Activated CD8-positive, alpha-beta memory T cell treated with anti-CD3 and anti-CD28 coated beads, Interleukin-2, amount 10 ng/mL, durations not matched to agents 7 days and 5 days (primary cell): Measurements from ENCODE around the gene KNCN. TPM values are rescaled to one million over a fixed set of nuclear protein-coding genes. Genes with fewer than 3 reads are reported as not detected.

Source experiments
- ATAC-seq: fragments of 150-1000 bp; cut with Tn5 transposase; one replicate; pipeline ENCODE4 v1.10.0; 2021; ENCODE audit warnings: moderate library complexity
- CTCF ChIA-PET: fragments of 350-600 bp; sonication (Branson Sonifier 250); formaldehyde crosslinking; loops from one replicate; lab custom pipeline; 2021; ENCODE audit warnings: antibody characterized with exemption; lab: Charles Lee
- DNase-seq: peaks from one replicate; pipeline ENCODE4 v3.0.0-alpha.2; 2020
- H3K27ac Mint-ChIP-seq: one replicate; pipeline ENCODE4 v1.8.0; 2021; ENCODE audit warnings: mild to moderate bottlenecking, mixed read lengths
- H3K27me3 Mint-ChIP-seq: one replicate; pipeline ENCODE4 v1.8.0; 2021; ENCODE audit warnings: mixed read lengths
- H3K36me3 Mint-ChIP-seq: one replicate; pipeline ENCODE4 v1.8.0; 2021; ENCODE audit warnings: mild to moderate bottlenecking, mixed read lengths
- H3K4me1 Mint-ChIP-seq: one replicate; pipeline ENCODE4 v1.8.0; 2021; ENCODE audit warnings: mixed read lengths
- H3K4me3 Mint-ChIP-seq: one replicate; pipeline ENCODE4 v1.8.0; 2021; ENCODE audit warnings: mild to moderate bottlenecking, moderate library complexity, mixed read lengths
- H3K9me3 Mint-ChIP-seq: one replicate; pipeline ENCODE4 v1.8.0; 2022; ENCODE audit warnings: low read depth, mixed read lengths
- total RNA-seq, 2 experiments: library from RNA; stranded (reverse); gene quantifications; one replicate each; pipeline ENCODE4 v1.2.3, GENCODE V29; 2021

KNCN gene
- total RNA-seq, 2 experiments from 2014 or later: not detected

DNA sequence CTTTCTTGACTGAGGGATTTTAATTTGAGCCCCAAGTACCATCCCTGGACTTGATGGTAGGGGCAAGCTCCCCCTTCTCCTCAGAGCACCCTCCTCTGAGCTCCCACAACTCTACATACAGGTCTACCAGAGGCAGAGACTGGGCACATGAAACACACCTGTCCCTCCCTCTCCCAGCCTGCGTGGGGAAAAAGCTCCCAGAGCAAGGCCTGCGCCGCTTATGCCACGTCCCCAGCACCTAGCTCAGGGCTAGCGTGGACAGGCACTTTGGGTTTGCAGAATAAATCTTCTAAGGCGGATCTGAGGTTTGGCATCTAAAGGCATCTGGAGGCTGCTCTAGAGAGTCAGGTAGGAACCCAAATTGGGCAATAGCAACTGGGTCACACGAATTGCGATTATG lies 7.5 kb upstream of the KNCN start:
- Mint-ChIP-seq H3K9me3 (no peaks in the 10 kb centered on the region), H3K36me3 (peaks cover 16% of the 10 kb centered on the region), H3K27me3 (no peaks in the 10 kb centered on the region), H3K4me3 (no peak overlapping the region), H3K27ac (no peak overlapping the region), H3K4me1 (peaks cover 3% of the 10 kb centered on the region)
- DNase-seq (no peak), ATAC-seq (no peak)
- CTCF ChIA-PET: interaction anchor here (1.5 to 1.9 kb wide), 2 partner anchors 11 to 45 kb away, joined by 4 to 5 read pairs; partner anchors contain the start of gene MKNK1

DNA sequence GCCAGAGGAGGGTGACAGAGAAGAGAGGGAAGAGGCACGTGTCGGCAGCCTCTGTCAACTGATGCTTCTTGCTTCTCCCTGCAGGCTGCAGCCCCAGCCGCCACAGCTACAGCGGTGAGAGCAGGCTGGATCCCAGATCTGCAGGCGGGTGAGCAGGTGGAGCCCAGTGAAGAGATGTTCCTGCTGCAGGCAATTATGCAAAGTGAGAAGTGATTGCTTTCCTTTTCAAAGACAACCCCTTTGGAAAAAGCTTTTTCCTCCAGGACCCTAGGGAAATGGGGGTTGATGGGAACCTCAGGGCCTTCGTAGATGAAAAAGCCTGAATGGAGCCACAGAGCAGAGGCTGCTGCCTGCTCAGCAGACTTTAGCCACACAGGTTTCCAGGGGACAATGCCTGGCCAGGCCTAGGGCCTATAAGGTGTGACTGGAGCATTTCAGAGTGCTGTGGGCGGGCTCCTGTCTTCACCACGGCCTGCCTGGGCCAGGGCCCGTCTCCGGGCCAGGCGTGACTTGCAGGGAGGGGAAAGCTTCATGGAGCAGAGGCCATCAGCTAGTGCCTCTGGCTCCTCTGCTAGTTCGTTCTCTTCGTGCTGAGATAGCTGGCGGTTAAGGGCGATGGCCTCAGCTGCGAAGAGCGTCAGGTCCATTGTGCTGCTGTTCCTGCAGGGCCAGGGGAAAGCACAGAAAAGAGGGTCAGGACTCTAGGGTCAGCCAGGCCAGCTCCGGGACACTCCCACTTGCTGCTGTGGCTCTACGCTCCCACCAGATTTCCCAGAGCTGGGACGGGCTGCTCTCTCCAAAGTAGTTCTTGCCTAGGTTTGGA lies 6.9 kb upstream of the KNCN start:
- Mint-ChIP-seq H3K9me3 (no peaks in the 10 kb centered on the region), H3K27me3 (no peaks in the 10 kb centered on the region), H3K4me1 (peaks cover 3% of the 10 kb centered on the region), H3K36me3 (peaks cover 14% of the 10 kb centered on the region), H3K4me3 (no peak overlapping the region), H3K27ac (no peak overlapping the region)
- CTCF ChIA-PET: interaction anchor here (1.5 to 1.9 kb wide), 2 partner anchors 11 to 45 kb away, joined by 4 to 5 read pairs; partner anchors contain the start of gene MKNK1
- ATAC-seq (no peak), DNase-seq (no peak)

DNA sequence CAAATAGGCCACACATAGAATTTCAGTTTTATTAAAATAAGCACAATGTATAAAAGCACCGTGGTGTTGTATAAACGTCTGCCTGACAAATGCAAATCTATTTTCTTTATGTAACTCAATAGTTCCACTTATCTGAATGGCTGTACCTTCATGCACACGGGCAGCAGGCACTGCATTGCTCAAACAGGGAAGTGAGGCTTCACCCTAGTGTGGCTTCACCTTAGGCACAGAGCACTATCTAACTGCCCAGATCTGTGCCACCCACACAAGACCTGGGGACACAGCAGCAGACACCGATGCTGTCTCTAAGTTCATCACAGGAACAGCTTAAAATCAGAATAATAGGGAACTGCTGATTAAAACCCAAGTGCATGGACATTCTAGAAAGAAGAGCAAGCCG lies 6.0 kb upstream of the KNCN start:
- ATAC-seq: no peak
- Mint-ChIP-seq H3K27me3 (no peaks in the 10 kb centered on the region), H3K36me3 (peaks cover 10% of the 10 kb centered on the region), H3K9me3 (no peaks in the 10 kb centered on the region), H3K27ac (no peak overlapping the region), H3K4me3 (no peak overlapping the region), H3K4me1 (peaks cover 3% of the 10 kb centered on the region)
- no peak for DNase-seq
- CTCF ChIA-PET: interaction anchor here (1.9 kb wide), 1 partner anchor 10 kb away, joined by 5 read pairs; no protein-coding TSS in a partner anchor

DNA sequence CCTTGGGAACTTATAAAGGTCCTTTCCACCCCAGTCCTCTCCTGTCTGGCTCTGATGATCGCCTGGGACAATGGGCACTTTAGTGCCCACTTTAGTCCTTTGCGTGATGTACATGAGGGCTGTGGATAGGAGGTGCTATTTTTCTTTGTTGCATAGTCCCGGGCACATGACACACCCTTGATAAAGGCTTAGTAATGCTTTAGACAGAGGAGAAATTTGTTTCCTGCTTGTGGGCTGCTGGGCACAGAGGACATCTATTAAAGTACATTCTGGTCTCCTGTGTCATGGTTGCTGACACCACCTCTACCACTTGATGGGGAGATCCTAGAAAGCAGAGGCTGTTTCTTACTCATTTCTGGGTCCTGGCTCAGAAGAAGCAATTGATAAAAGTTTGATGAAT lies 5.4 kb upstream of the KNCN start:
- no peak overlapping the region for H3K27ac Mint-ChIP-seq

DNA sequence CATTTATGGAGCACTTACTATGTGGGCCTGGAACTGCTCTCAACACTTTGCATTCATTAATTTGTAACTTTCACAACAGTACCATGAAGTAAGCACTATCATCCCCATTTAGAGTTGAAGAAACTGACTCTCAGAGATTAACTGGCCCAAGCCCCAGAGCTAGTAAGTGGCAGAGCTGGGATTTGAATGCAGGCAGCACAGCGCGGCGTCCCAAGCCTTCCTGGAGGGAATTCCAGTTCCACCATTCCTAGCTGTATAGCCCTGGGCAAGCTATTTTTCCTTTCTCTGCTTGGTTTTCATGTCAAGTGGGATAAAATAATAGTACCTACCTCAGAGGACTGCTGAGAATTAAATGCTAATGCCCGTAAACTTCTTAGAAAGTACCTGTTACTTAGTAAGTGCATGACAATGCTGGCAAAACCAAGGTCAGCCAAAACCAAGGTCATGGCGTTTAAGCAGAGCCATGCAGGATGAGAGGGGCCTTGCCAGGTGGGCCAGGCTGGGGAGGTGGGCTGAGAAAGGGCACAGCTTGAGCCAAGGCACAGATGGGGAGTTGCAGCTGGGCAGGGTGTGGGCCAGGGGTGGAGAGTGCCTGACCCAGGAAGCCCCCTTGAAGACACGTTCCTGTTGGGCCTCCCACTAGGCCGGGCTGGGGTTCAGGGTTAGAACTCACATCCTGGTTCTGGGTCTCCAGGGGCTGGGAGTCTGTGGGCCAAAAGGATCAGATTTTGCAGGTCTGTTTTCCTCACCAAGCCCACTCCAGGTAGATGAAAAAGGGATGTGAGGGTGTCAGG lies 4.6 kb upstream of the KNCN start:
- no peak overlapping the region for H3K27ac Mint-ChIP-seq
- H3K4me3 Mint-ChIP-seq: no peak overlapping the region
- peaks cover 3% of the 10 kb centered on the region for H3K4me1 Mint-ChIP-seq
- H3K36me3 Mint-ChIP-seq: peaks cover 3% of the 10 kb centered on the region
- no peaks in the 10 kb centered on the region for H3K27me3 Mint-ChIP-seq
- no peaks in the 10 kb centered on the region for H3K9me3 Mint-ChIP-seq
- CTCF ChIA-PET: no interaction called here
- ATAC-seq (no peak), DNase-seq (no peak)

More for the DNA sequence above, 5.4 kb upstream of the KNCN start:
- ATAC-seq (no peak), DNase-seq (no peak)
- H3K9me3 Mint-ChIP-seq: no peaks in the 10 kb centered on the region
- peaks cover 3% of the 10 kb centered on the region for H3K4me1 Mint-ChIP-seq
- no peak overlapping the region for H3K4me3 Mint-ChIP-seq
- CTCF ChIA-PET: no interaction called here
- H3K36me3 Mint-ChIP-seq: peaks cover 6% of the 10 kb centered on the region
- no peaks in the 10 kb centered on the region for H3K27me3 Mint-ChIP-seq

DNA sequence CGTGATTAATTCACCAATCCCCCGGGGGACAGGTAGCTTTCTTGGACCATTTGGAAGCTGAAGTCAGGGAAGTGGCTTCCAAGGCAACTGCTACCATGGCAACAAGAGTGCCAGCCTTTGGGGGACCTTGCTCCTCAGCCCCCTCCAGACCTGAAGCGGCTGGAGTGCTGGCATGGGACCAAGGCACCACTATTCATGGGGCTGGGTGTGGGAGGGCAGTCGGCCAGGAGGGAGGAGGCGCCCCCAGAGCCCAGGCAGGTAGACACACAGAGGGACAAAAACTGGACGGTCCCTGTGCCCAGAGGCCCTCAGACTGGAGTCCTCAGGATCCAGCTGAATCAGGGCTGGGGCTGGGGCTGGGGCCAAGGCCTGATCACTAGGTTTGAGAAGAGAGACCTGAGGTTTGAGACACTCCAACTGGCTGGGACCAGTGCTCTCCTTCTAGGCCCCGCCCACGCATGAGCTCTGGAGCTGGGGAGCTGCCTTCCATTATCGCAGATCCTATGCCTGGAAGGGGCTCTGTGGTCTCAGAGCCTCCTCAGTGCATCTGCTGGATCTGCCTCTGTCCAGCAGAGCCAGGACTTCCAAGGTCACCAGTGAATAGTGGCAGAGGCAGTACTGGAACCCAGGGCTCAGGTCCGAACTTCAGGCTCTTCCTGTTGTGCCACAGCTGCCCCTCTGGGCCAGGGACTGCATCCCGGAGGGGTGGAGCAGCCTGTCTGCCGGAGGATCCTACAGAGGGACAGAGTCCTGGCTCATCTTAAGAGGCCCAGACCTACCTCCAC lies 3.3 kb upstream of the KNCN start:
- peaks cover 2% of the 10 kb centered on the region for H3K36me3 Mint-ChIP-seq
- H3K27me3 Mint-ChIP-seq: no peaks in the 10 kb centered on the region
- H3K27ac Mint-ChIP-seq: no peak overlapping the region

DNA sequence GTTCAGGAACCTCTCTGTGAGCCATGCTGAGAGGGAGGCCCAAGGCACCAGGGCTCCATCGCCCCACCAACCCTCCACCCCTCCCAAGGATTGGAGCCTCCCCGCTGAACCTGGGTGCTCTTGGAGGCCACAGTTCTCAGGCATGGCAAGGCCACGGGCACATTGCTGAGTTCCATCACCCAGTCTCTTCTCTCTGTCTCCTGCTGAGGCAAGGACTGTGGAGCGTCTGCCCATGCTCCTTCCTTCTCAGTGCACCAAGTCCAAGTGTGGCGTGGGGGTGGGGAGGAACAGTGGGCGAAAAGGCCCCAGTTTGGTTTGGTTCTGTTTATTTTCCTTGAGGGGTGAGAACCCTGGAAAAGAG lies 2.8 kb upstream of the KNCN start:
- no peak for DNase-seq
- no peaks in the 10 kb centered on the region for H3K27me3 Mint-ChIP-seq
- H3K9me3 Mint-ChIP-seq: no peaks in the 10 kb centered on the region
- CTCF ChIA-PET: interaction anchor here (1.5 to 1.6 kb wide), 2 partner anchors 22 to 60 kb away, joined by 3 to 5 read pairs; no protein-coding TSS in a partner anchor
- H3K36me3 Mint-ChIP-seq: peaks cover 2% of the 10 kb centered on the region
- no peak for ATAC-seq
- H3K27ac Mint-ChIP-seq: no peak overlapping the region
- peaks cover 15% of the 10 kb centered on the region for H3K4me1 Mint-ChIP-seq
- no peak overlapping the region for H3K4me3 Mint-ChIP-seq

More for the DNA sequence above, 3.3 kb upstream of the KNCN start:
- Mint-ChIP-seq H3K9me3 (no peaks in the 10 kb centered on the region), H3K4me3 (no peak overlapping the region), H3K4me1 (peaks cover 9% of the 10 kb centered on the region)
- ATAC-seq: no peak
- no peak for DNase-seq
- CTCF ChIA-PET: interaction anchor here (1.5 kb wide), 1 partner anchor 59 kb away, joined by 3 read pairs; no protein-coding TSS in a partner anchor

DNA sequence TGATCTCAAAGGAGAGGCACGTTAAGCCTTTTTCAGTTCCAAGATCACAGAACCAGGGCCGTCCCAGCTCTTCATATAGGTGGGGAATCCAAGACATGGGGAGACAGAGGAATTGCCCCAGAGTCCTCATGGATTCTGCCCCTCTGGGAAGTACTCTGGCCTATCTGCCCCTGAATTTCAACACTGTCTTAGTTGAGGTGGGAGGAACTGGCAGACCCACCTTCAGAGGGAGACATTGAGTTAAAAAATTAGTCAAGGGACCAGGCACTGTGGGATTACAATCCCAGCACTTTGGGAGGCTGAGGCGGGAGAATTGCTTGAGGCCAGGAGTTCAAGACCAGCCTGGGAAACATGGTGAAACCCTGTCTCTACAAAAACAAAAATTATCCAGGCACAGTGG lies 2.1 kb upstream of the KNCN start:
- no peak overlapping the region for H3K27ac Mint-ChIP-seq
- DNase-seq: no peak

DNA sequence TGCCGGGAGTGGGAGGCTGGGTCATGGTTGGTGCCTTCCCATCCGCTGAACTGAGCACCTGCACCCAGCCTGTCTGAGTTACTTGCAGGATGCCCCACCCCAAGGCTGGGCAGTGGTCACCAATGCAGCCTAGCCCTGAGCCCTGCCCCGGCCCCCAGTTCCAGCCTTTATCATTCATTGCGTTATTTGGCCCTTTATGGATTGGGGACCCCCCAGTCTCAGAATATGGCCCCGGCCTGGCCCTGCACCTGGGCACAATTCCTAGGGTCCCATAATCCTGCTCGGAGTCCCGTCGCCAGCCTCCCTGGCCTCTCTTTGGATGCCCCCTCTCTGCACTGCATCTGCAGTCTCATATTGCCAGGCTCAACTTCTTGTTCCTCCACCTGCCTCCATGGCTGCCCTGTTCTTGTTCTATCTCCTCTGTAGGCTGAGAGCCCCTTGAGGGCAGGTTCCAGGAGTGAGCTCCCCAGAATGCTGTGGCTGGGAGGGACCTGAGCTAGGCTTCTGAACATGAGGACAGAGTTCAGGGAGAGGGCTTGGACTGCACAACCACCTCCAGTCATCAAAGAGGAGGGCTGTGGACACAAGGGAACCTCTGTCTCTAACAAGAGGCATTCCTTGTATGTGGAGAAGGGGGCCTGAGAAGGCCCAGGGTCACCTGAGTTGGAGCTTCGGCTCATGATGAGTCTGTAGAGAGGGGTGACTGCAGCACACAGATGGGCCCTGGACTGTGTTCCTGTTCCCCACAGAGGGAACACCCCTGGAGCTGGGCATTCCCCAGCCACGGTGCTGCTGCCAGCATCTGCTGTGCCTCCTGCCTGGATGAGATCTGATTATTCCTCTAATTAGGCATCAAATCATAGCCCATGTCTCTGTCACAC lies 1.1 kb upstream of the KNCN start:
- Mint-ChIP-seq H3K9me3 (no peaks in the 10 kb centered on the region), H3K4me1 (peaks cover 21% of the 10 kb centered on the region), H3K27ac (no peak overlapping the region), H3K36me3 (no peaks in the 10 kb centered on the region), H3K4me3 (no peak overlapping the region), H3K27me3 (no peaks in the 10 kb centered on the region)
- ATAC-seq (no peak), DNase-seq (no peak)
- CTCF ChIA-PET: interaction anchor here (1.0 to 1.9 kb wide), 4 partner anchors 19 to 50 kb away, joined by 3 to 8 read pairs (median 4); no protein-coding TSS in a partner anchor

More for the DNA sequence above, 2.1 kb upstream of the KNCN start:
- no peak for ATAC-seq
- Mint-ChIP-seq H3K36me3 (peaks cover 2% of the 10 kb centered on the region), H3K4me1 (peaks cover 17% of the 10 kb centered on the region), H3K9me3 (no peaks in the 10 kb centered on the region), H3K27me3 (no peaks in the 10 kb centered on the region), H3K4me3 (no peak overlapping the region)
- CTCF ChIA-PET: interaction anchor here (1.0 to 1.6 kb wide), 4 partner anchors 21 to 61 kb away, joined by 3 to 5 read pairs (median 4); no protein-coding TSS in a partner anchor

DNA sequence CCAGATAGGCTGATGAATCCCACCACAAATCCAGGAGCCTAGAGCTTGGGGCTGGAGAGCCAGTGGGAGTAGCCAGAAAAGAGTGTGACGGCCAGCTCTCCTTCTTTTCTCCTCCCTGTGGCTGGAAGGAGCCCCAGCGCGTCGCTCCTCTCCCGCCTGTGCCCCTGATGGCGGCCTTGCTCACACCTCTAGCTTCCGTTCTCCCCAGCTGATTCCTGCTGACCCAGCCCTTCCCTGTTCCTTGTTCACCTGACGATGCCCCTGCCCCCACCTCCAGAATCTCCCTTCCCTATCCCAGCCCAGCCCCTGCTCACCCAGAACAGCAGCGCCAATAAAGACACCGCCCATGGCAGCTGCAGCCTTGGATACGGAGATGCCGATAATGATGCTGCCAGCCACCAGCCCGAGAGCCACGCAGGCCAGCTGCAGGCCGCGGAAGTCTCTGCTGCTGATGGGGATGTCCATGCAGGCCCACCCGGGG lies 656 bp downstream of the KNCN start:
- no peak for ATAC-seq
- no peak for DNase-seq
- peaks cover 21% of the 10 kb centered on the region for H3K4me1 Mint-ChIP-seq
- no peak overlapping the region for H3K4me3 Mint-ChIP-seq
- peaks cover 12% of the 10 kb centered on the region for H3K27me3 Mint-ChIP-seq
- H3K36me3 Mint-ChIP-seq: no peaks in the 10 kb centered on the region
- CTCF ChIA-PET: interaction anchor here (1.5 to 1.9 kb wide), 3 partner anchors 17 to 61 kb away, joined by 3 to 8 read pairs (median 3); no protein-coding TSS in a partner anchor
- H3K27ac Mint-ChIP-seq: no peak overlapping the region
- no peaks in the 10 kb centered on the region for H3K9me3 Mint-ChIP-seq

DNA sequence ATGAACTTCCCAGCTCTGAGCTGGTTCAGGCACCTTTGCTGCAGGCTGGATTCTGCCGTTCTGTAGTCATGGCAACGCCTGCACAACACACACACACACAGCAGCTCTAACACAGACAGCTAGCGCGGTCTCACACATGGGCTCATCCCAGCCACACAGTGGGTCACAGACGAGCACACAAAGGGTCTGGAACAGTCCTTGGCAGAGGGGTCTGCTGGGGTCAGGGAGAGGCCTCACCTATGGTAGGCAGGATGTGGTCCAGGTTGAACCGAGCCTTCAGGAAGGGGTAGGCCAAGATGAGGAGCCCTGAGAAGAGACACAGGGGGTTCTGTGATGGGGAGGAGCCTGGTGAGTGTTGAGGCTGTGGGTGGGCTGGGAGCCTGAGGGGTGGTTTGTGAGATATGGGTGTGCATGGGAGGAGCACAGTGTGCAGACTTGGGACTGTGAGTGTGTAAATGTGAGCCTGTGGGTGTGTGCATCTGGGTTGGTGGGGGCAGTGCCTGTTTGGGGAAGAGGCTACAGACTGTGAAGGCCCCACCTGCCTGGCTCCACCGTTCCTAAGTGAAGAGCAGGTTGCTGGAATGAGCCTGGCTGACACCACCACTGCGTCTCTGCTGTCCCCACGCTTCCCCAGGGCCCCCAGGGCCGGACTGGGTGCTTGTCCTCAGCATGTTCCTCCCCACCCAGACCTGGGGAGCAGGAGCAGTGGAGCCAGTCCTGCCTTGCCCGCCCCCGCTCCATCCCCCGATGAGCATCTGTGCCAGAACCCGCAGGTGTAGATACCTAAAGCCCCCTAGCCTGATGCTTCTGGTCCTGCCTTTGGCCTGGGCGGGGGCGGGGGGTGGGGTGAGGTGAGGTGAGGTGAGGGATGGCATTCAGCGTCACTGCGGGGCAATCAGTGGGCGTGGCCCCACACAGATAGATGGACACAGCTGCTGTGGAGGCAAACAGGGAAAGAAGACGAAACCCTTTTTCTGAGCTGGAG lies 1.5 kb downstream of the KNCN start:
- Mint-ChIP-seq H3K4me1 (peaks cover 21% of the 10 kb centered on the region), H3K4me3 (no peak overlapping the region), H3K36me3 (no peaks in the 10 kb centered on the region), H3K27ac (peak overlapping the region; percentile 66), H3K9me3 (no peaks in the 10 kb centered on the region), H3K27me3 (peaks cover 20% of the 10 kb centered on the region)
- CTCF ChIA-PET: interaction anchor here (0.5 to 6.5 kb wide), 16 partner anchors 12 to 838 kb away, joined by 3 to 74 read pairs (median 4); partner anchors contain the start of gene MKNK1
- DNase-seq: peak; percentile 90
- peak; percentile 91 for ATAC-seq
